Upper lobe of right lung (tissue), 1 donor: ENCODE results near the gene U2AF2. TPM values are rescaled to one million over a fixed set of nuclear protein-coding genes. Genes with fewer than 3 reads are reported as not detected.

Source experiments
- ATAC-seq: fragments of 200-7000 bp; cut with Tn5 transposase; one replicate; pipeline ENCODE4 v1.9.1; 2020; ENCODE audit warnings: mild to moderate bottlenecking, moderate library complexity
- DNase-seq: peaks from one replicate; pipeline ENCODE4 v3.0.0-alpha.2; 2020
- H3K27ac ChIP-seq: fragments of 200-600 bp; one replicate; pipeline ENCODE4 v1.8.0; 2022
- H3K27me3 ChIP-seq: fragments of 200-600 bp; one replicate; pipeline ENCODE4 v1.8.0; 2022; ENCODE audit warnings: mild to moderate bottlenecking
- H3K36me3 ChIP-seq: fragments of 200-600 bp; one replicate; pipeline ENCODE4 v1.8.0; 2022
- H3K4me1 ChIP-seq: fragments of 200-600 bp; one replicate; pipeline ENCODE4 v1.8.0; 2022
- H3K4me3 ChIP-seq: fragments of 200-600 bp; one replicate; pipeline ENCODE4 v1.8.0; 2022; ENCODE audit warnings: mild to moderate bottlenecking
- H3K9me3 ChIP-seq: fragments of 200-600 bp; one replicate; pipeline ENCODE4 v1.8.0; 2022
- CTCF ChIP-seq: fragments of 200-600 bp; IDR thresholded peaks from one replicate; pipeline ENCODE4 v1.8.0; 2022; ENCODE audit warnings: antibody characterized with exemption
- intact Hi-C: fragments of 100-400 bp; cut with DNase I; formaldehyde crosslinking; loops from one replicate; pipeline ENCODE4 v1.11.0; 2022
- total RNA-seq: library from RNA; stranded (reverse); fragmentation: NEBNext Ultra II Directional; extraction: Animal tissue kit (Norgen Biotek cat#: 25700); gene quantifications from one replicate; pipeline ENCODE4 v1.2.1, GENCODE V29; 2021
- donor health status: DM: no; HTN: yes; CAD: no; lungs with severe emphysema.

The U2AF2 gene
- total RNA-seq, 1 donor from 2014 or later: 142 TPM

GRCh38 chr19:55673465-55673864, 18.6 kb downstream of the U2AF2 start:
- DNase-seq (no peak), ATAC-seq (no peak)
- Histone ChIP-seq H3K36me3 (peaks cover 58% of the 10 kb centered on the region), H3K4me3 (no peak overlapping the region), H3K9me3 (no peaks in the 10 kb centered on the region), H3K27me3 (no peaks in the 10 kb centered on the region), H3K27ac (no peak overlapping the region), H3K4me1 (peaks cover 33% of the 10 kb centered on the region)
- TF ChIP-seq CTCF: no peak
- intact Hi-C loops: no loop called here

- Histone ChIP-seq H3K27me3 (no peaks in the 10 kb centered on the region), H3K4me1 (peaks cover 36% of the 10 kb centered on the region), H3K4me3 (no peak overlapping the region), H3K36me3 (peaks cover 58% of the 10 kb centered on the region), H3K27ac (no peak overlapping the region), H3K9me3 (no peaks in the 10 kb centered on the region)
- no peak for ATAC-seq
- DNase-seq: no peak
- intact Hi-C loops: no loop called here
- TF ChIP-seq CTCF: no peak
Measured at GRCh38 chr19:55673889-55674288, 19.1 kb downstream of the U2AF2 start.

GRCh38 chr19:55674459-55674840, 19.6 kb downstream of the U2AF2 start:
- intact Hi-C loops: no loop called here
- H3K27ac ChIP-seq: peak overlapping the region; percentile 85
- peaks cover 58% of the 10 kb centered on the region for H3K36me3 ChIP-seq
- H3K9me3 ChIP-seq: no peaks in the 10 kb centered on the region
- ATAC-seq (no peak), DNase-seq (no peak)
- TF ChIP-seq CTCF: no peak
- H3K27me3 ChIP-seq: no peaks in the 10 kb centered on the region
- peak overlapping the region; percentile 82 for H3K4me3 ChIP-seq
- H3K4me1 ChIP-seq: peaks cover 38% of the 10 kb centered on the region

- H3K36me3 ChIP-seq: peaks cover 58% of the 10 kb centered on the region
- no peak for TF ChIP-seq CTCF
- intact Hi-C loops: no loop called here
Measured at GRCh38 chr19:55674841-55675660, 20.2 kb downstream of the U2AF2 start, which contains the start of gene EPN1. EPN1 (plus strand) TSS chr19:55675226; CDS start chr19:55678628, 3,402 bp downstream.

GRCh38 chr19:55675661-55676354, 21.0 kb downstream of the U2AF2 start:
- intact Hi-C loops: no loop called here
- TF ChIP-seq CTCF: no peak
- H3K36me3 ChIP-seq: peaks cover 59% of the 10 kb centered on the region
- peak overlapping the region; percentile 82 for H3K4me3 ChIP-seq
- no peaks in the 10 kb centered on the region for H3K9me3 ChIP-seq
- no peak for ATAC-seq
- DNase-seq: no peak
- peaks cover 38% of the 10 kb centered on the region for H3K4me1 ChIP-seq
- H3K27me3 ChIP-seq: no peaks in the 10 kb centered on the region
- peak overlapping the region; percentile 85 for H3K27ac ChIP-seq

More at GRCh38 chr19:55674841-55675660, 20.2 kb downstream of the U2AF2 start, which contains the start of gene EPN1:
- H3K4me1 ChIP-seq: peaks cover 38% of the 10 kb centered on the region
- peak; percentile 98 for DNase-seq
- no peaks in the 10 kb centered on the region for H3K9me3 ChIP-seq
- peak within 1 kb of the TSS; percentile 85 for H3K27ac ChIP-seq
- H3K4me3 ChIP-seq: peak within 1 kb of the TSS; percentile 82
- no peaks in the 10 kb centered on the region for H3K27me3 ChIP-seq
- ATAC-seq: peak; percentile 95
